ENCODE data around the gene CELSR3. TPM values are rescaled to one million over a fixed set of nuclear protein-coding genes. Genes with fewer than 3 reads are reported as not detected.

CELSR3 gene
- total RNA-seq, 1 donor from 2014 or later: 1.1 TPM

DNA sequence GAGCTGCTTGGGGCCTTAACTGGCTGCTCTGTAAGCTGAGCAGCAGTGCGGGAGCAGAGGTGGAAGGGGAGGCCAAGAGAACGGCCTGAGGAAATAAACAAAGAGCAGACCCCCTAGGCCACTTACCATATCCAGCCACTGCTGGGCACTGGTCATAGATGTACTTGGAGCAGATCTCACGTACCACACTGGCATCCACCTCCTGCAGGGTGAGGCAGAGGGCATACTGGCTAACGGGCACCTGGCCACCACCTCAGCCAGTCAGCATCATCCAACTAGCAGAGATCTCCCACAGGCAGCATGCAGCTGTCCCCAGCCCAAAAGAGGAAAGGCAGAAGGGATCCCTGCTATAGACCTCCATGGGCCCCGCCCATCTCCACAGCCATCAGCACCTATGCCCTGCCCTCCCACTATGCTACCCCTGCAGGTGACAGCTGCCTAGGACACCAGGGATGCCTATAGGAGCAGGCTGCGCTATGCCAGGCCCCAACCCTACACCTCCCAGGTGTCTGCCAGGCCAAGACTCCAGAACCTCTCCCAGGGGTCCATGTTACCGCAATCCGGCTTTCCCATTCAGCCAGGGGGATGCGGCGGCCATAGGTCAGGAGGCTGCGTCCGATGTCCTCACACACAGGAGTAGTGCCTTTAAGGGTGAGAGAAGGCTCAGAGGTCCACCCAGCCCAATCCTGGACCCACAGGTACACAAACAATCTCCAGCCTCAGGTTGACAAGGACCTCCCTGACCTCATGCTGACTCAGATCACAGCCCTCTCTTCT is 63.0 kb downstream of the CELSR3 start:
- TF ChIP-seq, protein P1, sequence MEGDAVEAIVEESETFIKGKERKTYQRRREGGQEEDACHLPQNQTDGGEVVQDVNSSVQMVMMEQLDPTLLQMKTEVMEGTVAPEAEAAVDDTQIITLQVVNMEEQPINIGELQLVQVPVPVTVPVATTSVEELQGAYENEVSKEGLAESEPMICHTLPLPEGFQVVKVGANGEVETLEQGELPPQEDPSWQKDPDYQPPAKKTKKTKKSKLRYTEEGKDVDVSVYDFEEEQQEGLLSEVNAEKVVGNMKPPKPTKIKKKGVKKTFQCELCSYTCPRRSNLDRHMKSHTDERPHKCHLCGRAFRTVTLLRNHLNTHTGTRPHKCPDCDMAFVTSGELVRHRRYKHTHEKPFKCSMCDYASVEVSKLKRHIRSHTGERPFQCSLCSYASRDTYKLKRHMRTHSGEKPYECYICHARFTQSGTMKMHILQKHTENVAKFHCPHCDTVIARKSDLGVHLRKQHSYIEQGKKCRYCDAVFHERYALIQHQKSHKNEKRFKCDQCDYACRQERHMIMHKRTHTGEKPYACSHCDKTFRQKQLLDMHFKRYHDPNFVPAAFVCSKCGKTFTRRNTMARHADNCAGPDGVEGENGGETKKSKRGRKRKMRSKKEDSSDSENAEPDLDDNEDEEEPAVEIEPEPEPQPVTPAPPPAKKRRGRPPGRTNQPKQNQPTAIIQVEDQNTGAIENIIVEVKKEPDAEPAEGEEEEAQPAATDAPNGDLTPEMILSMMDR (IDR thresholded peaks at IDR 0.05; ENCODE audit: insufficient read depth, low read length, severe bottlenecking): peak; percentile 1
- DNase-seq (ENCODE audit: low read depth) (no peak), FAIRE-seq (no peak)
- Histone ChIP-seq H3K4me3 (ENCODE audit: low read depth, low read length) (no peak overlapping the region), H3K36me3 (ENCODE audit: control insufficient read depth, insufficient read depth, low read length) (peaks cover 40% of the 10 kb centered on the region), H3K27me3 (ENCODE audit: control insufficient read depth, insufficient read depth, low read length) (no peaks in the 10 kb centered on the region)

DNA sequence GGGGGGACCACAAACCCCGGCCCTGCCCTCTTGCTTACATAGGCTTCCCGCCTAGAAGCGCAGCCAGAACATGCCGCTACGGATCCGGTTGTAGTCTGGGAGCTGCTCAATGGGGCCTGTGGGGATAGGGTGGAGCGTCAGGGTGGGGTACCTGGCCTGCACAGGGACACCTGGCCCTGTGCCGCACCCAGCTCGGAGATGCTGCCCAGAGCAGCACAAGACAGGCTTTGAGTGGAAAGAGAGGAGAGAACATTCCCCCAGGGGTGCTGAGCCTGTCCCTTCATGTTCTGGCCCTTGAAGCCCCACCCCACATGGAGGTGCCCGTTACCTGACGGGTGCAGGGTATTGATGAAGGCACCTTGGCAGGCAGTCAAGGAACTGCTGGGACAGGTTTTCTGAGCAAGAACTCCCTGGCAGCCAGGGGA is 63.6 kb downstream of the CELSR3 start:
- no peaks in the 10 kb centered on the region for H3K27me3 ChIP-seq (ENCODE audit: control insufficient read depth, insufficient read depth, low read length)
- FAIRE-seq (peak; percentile 99), DNase-seq (ENCODE audit: low read depth) (peak; percentile 99)
- TF ChIP-seq, protein P1 (IDR thresholded peaks at IDR 0.05; ENCODE audit: insufficient read depth, low read length, severe bottlenecking): no peak
- peaks cover 34% of the 10 kb centered on the region for H3K36me3 ChIP-seq (ENCODE audit: control insufficient read depth, insufficient read depth, low read length)
- no peak overlapping the region for H3K4me3 ChIP-seq (ENCODE audit: low read depth, low read length)

DNA sequence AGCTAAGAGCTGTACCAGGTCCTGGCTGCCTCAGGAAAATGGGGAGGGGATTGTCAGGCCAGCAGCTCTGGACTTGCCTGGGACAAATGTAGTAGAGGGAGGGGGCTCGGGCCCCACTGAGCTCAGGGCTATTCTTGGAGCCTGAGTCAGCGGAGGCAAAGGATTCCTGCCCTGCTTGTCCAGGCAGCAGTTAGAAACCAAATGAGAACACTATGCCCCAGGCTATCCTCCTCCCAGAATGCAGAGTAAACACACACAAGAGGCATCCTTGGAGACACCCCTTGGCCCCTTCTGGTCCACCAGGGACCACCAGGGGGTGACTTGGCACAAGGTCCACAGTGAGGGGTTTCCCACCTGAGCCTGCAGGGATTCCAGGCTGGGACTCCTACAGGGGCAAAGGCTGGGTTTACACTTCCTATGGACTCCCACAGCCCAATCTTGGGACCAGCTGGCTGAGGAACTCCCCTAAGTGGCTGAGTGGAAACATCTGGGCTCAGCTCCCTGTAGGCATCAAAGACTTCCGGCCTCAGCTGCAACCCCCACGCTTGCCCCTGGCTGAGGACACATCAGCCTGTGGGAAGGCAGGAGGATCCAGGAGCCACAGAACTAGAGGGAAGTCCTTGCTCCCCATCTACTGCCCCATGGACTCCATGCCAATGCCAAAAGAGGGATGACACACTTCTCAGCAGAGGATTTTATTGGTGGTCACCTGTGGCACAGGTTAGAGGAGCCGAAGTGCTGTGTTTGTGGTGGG is 64.2 kb downstream of the CELSR3 start:
- FAIRE-seq: peak; percentile 94
- TF ChIP-seq, protein P1 (IDR thresholded peaks at IDR 0.05; ENCODE audit: insufficient read depth, low read length, severe bottlenecking): no peak
- Histone ChIP-seq H3K36me3 (ENCODE audit: control insufficient read depth, insufficient read depth, low read length) (peaks cover 33% of the 10 kb centered on the region), H3K27me3 (ENCODE audit: control insufficient read depth, insufficient read depth, low read length) (no peaks in the 10 kb centered on the region), H3K4me3 (ENCODE audit: low read depth, low read length) (no peak overlapping the region)
- peak; percentile 98 for DNase-seq (ENCODE audit: low read depth)

DNA sequence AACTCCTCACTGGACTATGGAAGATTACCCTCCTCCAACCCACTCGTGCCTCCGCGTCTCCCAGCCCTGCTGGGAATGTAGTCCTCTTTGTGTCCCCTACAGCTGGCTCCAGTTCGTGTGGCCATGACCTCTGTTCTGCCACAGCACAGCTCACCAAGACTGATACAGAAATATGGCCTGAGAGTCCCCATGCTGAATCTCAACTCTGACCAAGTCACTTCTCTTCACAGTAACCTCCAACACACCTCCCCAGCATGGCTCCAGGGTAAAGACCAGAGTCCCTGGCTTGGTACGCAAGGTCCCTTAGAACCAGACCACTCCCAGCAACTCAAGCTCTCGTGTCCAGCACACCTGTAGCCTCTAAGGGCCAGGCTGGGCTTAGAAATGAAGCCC is 65.3 kb downstream of the CELSR3 start:
- Histone ChIP-seq H3K27me3 (ENCODE audit: control insufficient read depth, insufficient read depth, low read length) (no peaks in the 10 kb centered on the region), H3K36me3 (ENCODE audit: control insufficient read depth, insufficient read depth, low read length) (peaks cover 31% of the 10 kb centered on the region), H3K4me3 (ENCODE audit: low read depth, low read length) (no peak overlapping the region)
- DNase-seq (ENCODE audit: low read depth) (no peak), FAIRE-seq (no peak)
- TF ChIP-seq, protein P1 (IDR thresholded peaks at IDR 0.05; ENCODE audit: insufficient read depth, low read length, severe bottlenecking): no peak

DNA sequence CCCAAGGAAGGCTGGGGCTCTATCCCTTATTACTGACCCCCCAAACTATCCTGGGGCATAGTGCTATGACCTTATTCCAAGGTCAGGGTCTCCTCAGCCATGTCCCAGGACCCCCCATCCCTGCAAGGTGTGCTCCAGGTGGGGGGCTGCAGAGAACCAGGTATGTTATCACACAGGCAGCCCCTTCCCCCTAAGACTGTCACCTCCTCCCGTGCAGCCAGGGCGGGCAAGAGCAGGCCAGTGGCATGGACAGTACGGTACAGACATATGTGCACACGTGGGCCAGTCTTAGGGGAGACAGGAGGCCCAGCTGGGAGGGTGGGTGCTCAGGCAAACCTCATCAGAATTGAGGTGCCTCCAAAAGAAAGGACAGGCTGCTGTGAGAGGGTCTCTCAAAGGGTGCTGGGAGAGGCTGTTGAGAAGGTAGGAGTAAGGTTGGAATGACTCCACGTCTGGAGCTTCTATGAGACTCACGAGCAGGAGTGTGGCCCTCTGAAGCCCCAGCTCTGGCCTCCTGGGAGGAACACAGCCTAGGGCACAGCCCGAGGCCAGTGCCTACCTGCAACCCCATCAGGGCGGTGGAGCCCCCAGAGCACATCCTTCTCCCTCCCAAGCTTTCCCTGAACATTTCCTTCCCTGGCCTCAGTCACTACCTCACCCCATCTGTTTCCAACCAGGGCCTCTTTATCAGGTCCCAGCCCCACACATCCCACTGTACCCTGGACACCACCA is 65.8 kb downstream of the CELSR3 start:
- H3K27me3 ChIP-seq (ENCODE audit: control insufficient read depth, insufficient read depth, low read length): no peaks in the 10 kb centered on the region
- TF ChIP-seq, protein P1 (IDR thresholded peaks at IDR 0.05; ENCODE audit: insufficient read depth, low read length, severe bottlenecking): no peak
- peaks cover 37% of the 10 kb centered on the region for H3K36me3 ChIP-seq (ENCODE audit: control insufficient read depth, insufficient read depth, low read length)
- no peak for FAIRE-seq
- no peak overlapping the region for H3K4me3 ChIP-seq (ENCODE audit: low read depth, low read length)
- no peak for DNase-seq (ENCODE audit: low read depth)

Measured in bronchial epithelial cell (primary cell).